Stimulated activated memory B cell treated with anti-CD40 and anti-IgM and Interleukin-4, amounts not matched to agents 10 μg/mL and 1 μg/mL and 100 μg/mL, for 72 hours (primary cell): Measurements from ENCODE around the gene SLC66A3.

Experiments used
- ATAC-seq: fragments of 150-1000 bp; cut with Tn5 transposase; 2 replicates; pipeline ENCODE4 v1.10.0; 2021
- H3K27ac Mint-ChIP-seq: one replicate; pipeline ENCODE4 v1.8.0; 2022; ENCODE audit warnings: mild to moderate bottlenecking, mixed read lengths
- H3K27me3 Mint-ChIP-seq: one replicate; pipeline ENCODE4 v1.8.0; 2022; ENCODE audit warnings: mixed read lengths
- H3K36me3 Mint-ChIP-seq: one replicate; pipeline ENCODE4 v1.8.0; 2022; ENCODE audit warnings: mixed read lengths
- H3K4me1 Mint-ChIP-seq: one replicate; pipeline ENCODE4 v1.8.0; 2022; ENCODE audit warnings: mixed read lengths
- H3K4me3 Mint-ChIP-seq: one replicate; pipeline ENCODE4 v1.8.0; 2022; ENCODE audit warnings: mild to moderate bottlenecking, moderate library complexity, mixed read lengths
- H3K9me3 Mint-ChIP-seq: one replicate; pipeline ENCODE4 v1.8.0; 2022; ENCODE audit warnings: mixed read lengths

The SLC66A3 gene

DNA sequence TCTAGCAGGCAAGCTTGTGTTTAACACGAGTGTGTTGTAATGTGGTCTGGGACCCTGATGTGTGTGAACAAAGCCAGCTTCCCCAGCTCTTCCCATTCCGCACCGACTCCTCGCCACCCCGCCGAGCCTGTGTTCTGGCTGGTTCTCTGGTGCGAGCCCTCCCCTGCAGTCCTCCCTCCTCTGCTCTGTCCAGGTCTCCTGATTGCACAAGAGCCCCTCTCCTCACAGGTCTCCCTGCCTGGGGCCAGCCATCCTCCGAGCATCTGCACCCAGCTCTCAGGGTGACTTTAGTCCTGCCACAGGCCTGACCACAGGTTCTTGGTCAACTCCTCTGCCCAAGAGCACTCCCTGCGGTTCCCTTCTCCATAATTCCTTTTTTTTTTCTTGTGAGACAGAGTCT, 13.2 kb downstream of the SLC66A3 start:
- ATAC-seq, result no peak
- H3K4me3 Mint-ChIP-seq, result no peak overlapping the region
- no peak overlapping the region for H3K27ac Mint-ChIP-seq
- H3K36me3 Mint-ChIP-seq, result peaks cover 6% of the 10 kb centered on the region
- no peaks in the 10 kb centered on the region for H3K4me1 Mint-ChIP-seq
- no peaks in the 10 kb centered on the region for H3K9me3 Mint-ChIP-seq
- H3K27me3 Mint-ChIP-seq, result no peaks in the 10 kb centered on the region

DNA sequence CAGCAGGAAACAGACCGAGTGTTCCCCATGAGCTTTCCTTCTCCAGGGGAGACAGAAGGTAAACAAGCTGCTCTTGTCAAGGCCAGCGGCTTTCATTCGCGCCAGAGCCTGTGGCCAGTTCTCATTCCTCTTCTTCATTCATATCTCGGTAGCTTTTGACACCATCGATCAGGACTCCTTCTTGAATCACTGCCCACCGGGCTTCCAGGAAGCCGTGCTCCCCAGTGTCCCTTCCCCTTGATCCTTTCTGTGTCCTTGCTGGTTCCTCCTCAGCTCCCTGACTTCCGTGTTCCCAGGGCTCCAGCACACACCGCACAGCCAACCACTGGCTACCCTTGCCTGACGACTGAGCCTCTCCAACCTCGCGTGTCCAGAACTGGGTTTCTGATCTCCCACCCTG, 14.1 kb downstream of the SLC66A3 start:
- Mint-ChIP-seq H3K27me3 (no peaks in the 10 kb centered on the region), H3K27ac (no peak overlapping the region), H3K9me3 (no peaks in the 10 kb centered on the region), H3K4me1 (no peaks in the 10 kb centered on the region), H3K4me3 (no peak overlapping the region), H3K36me3 (no peaks in the 10 kb centered on the region)
- no peak for ATAC-seq

DNA sequence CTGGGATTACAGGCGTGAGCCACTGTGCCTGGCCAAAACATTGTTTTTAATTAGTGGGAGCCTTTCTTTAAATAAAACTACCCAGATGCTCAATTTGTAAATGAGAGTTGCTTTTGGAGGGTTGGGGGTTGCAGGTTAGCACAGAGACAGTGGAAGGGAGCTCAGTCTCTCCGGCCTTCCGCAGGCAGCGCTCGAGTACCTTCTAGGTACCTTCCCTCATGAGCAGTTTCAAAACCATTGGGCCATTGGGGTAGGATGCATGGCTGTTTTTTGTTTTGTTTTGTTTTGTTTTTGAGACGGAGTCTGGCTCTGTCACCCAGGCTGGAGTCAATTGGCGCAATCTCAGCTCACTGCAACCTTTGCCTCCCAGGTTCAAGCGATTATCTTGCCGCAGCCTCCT, 19.0 kb downstream of the SLC66A3 start:
- no peak for ATAC-seq
- no peak overlapping the region for H3K4me3 Mint-ChIP-seq
- no peak overlapping the region for H3K27ac Mint-ChIP-seq
- no peaks in the 10 kb centered on the region for H3K9me3 Mint-ChIP-seq
- no peaks in the 10 kb centered on the region for H3K27me3 Mint-ChIP-seq
- peaks cover 5% of the 10 kb centered on the region for H3K36me3 Mint-ChIP-seq
- H3K4me1 Mint-ChIP-seq, result peaks cover 6% of the 10 kb centered on the region

DNA sequence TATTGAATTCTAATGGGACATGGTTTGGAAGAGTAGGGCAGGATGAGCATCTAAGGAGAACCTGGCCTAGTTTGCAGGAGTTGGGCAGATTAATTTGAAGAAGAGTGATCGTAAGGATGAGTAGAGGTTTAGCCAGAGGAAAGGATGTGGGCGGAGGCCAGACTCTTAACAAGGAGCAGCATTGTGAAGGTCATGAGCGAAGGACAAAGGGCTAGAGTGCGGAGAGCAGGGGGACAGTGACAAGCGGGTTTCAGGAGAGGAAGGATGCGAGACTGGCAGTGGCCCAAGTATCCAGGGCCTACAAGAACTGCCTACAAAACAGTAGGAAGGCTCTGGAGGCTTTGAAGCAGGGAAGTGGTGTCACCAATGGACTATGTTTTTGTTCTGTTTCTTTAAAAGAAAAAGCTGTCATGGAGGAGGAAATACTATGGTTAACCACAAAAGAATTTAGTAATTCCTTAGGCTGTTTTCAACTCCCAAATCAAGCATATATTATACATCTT, 20.1 kb downstream of the SLC66A3 start:
- Mint-ChIP-seq H3K27ac (no peak overlapping the region), H3K4me1 (peaks cover 6% of the 10 kb centered on the region), H3K4me3 (no peak overlapping the region), H3K36me3 (peaks cover 5% of the 10 kb centered on the region), H3K27me3 (no peaks in the 10 kb centered on the region), H3K9me3 (no peaks in the 10 kb centered on the region)
- ATAC-seq, result no peak

DNA sequence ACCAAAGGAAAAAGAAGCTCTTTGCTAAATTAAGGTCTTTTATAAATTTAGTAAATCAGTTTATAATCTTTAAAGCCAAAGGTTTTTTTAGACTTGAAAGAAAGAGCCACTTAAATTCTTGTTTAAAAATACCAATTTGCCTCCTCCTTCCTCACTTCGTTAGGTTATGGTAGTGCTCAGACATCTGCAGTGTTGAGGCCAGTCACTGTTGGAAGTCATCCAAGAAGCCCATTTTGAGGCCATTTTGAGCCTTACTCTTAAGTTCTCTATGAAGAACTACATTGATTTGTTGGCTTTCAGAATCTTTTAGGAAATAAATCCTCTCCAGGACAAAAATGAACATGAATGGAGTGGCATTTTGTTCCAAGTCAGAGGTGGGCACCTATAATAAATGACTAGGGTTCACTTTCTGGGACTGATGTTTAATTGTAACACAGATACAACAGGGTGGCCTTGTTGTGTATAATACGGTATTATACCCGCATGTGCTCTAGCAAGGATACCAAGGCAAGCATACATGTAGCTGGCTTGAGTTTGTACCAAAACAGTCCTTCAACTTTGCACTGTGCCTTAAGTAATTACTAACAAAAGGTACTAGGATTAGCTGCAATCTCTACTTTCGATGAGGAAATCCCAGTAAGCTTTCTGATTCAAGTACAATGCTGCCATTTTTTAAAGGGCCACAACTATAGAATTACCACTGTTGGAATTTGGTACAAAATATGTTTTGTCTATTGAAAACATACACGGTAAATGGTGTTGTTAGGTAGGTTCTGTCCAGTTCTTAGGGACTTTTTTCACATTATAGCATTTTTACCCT, 22.8 kb downstream of the SLC66A3 start:
- Mint-ChIP-seq H3K27ac (no peak overlapping the region), H3K36me3 (peaks cover 5% of the 10 kb centered on the region), H3K4me1 (peaks cover 6% of the 10 kb centered on the region), H3K9me3 (no peaks in the 10 kb centered on the region), H3K4me3 (no peak overlapping the region), H3K27me3 (no peaks in the 10 kb centered on the region)
- ATAC-seq, result no peak

DNA sequence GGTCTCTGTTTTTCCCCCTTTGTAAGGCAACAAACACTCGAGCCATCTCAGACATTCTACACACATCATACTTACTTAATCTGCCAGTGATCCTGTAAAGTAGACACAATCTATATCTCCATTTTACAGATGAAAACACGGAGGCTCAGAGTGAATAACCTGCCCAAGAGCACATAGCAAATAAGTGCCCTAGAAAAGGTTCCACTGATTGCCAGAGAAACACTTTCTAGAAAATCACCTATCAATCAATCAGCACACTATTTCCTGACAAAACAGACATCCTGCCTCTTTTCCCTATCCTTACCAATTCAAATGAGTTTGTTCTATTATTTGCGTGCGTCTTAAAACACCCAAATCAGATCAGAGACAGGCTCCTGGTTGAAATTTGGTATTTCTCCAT, 23.9 kb downstream of the SLC66A3 start:
- ATAC-seq, result no peak
- no peaks in the 10 kb centered on the region for H3K27me3 Mint-ChIP-seq
- no peaks in the 10 kb centered on the region for H3K9me3 Mint-ChIP-seq
- no peak overlapping the region for H3K4me3 Mint-ChIP-seq
- H3K36me3 Mint-ChIP-seq, result peaks cover 5% of the 10 kb centered on the region
- peaks cover 6% of the 10 kb centered on the region for H3K4me1 Mint-ChIP-seq
- no peak overlapping the region for H3K27ac Mint-ChIP-seq

DNA sequence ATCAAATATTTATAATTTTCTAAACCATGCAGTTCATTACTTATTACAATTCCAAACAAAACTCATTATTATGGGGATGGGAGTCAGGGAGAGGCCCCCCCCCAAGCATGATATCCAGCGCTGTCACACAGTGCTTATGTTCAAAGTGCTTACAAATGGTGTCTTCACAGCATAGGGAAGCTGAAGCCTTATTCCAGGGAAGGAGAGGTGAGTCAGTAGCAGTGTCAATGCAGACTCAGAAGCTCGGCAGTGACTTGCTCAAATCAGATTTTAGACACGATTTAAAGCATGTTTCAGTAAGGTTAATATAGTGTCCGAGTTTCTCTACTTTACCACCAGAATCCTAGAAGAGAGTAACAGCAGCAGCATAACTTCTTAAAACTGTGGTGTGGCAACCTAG, 24.6 kb downstream of the SLC66A3 start:
- H3K9me3 Mint-ChIP-seq, result no peaks in the 10 kb centered on the region
- H3K4me3 Mint-ChIP-seq, result no peak overlapping the region
- H3K27ac Mint-ChIP-seq, result no peak overlapping the region
- ATAC-seq, result no peak
- H3K4me1 Mint-ChIP-seq, result peaks cover 6% of the 10 kb centered on the region
- H3K36me3 Mint-ChIP-seq, result peaks cover 9% of the 10 kb centered on the region
- no peaks in the 10 kb centered on the region for H3K27me3 Mint-ChIP-seq

DNA sequence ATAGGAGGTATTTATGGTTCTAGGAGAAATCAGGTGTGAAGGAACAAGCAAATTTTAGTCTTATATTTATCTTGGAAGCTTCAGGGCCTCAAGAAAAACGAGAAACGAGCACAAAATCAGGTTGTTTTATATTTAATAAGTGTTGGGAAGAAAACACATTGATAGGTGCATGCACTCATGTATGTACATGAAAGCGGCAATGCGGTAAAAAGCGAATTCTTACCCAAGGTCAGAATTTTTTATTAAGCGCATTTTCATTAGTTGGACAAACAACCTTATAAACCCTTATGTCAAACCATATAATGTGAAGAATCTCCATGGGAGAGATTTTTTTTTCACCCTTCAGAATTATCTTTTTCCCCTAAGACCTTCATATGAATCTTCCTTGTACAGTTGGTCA, 25.4 kb downstream of the SLC66A3 start:
- no peak overlapping the region for H3K27ac Mint-ChIP-seq
- no peak overlapping the region for H3K4me3 Mint-ChIP-seq
- ATAC-seq, result no peak
- H3K27me3 Mint-ChIP-seq, result no peaks in the 10 kb centered on the region
- no peaks in the 10 kb centered on the region for H3K9me3 Mint-ChIP-seq
- no peaks in the 10 kb centered on the region for H3K4me1 Mint-ChIP-seq
- H3K36me3 Mint-ChIP-seq, result peaks cover 9% of the 10 kb centered on the region

DNA sequence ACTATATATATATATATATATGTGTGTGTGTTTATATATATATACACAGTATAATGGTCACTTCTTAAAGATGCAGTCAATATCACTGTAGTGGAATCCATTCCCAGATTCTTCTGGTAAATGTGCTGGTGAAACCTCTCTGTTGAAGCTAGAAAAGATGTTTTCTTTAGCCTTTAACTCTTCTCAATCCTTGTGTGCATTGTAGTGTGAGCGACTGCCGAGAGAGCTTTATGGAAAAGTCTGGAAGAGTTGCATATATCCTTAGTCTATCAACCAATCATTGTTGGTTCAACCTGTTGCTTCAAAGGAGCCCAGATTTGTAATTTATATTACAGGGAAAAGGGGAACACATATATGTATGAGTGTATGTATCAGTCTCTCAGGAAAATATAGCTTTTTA, 27.7 kb downstream of the SLC66A3 start:
- Mint-ChIP-seq H3K36me3 (peaks cover 22% of the 10 kb centered on the region), H3K9me3 (no peaks in the 10 kb centered on the region), H3K27me3 (no peaks in the 10 kb centered on the region), H3K4me3 (no peak overlapping the region), H3K4me1 (no peaks in the 10 kb centered on the region), H3K27ac (no peak overlapping the region)
- ATAC-seq, result no peak

DNA sequence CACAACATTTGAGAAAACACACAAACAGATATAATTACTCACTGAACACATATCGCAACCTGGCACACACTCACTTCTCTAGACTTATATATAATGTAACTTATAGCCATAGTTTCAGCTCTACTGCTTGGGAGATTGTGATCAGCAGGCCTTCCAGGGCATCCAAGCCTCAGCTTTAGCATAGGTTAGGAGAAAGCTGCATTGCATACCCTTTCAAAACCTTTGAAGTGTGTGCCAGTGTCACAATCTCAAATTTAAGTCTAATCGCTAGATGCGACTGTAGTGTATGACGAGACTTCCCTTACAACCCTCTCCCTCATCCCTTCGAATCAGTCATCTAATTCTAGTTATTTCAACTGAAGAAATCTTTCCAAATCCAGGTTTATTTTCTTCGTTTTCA, 30.9 kb downstream of the SLC66A3 start:
- ATAC-seq, result no peak
- H3K4me1 Mint-ChIP-seq, result no peaks in the 10 kb centered on the region
- H3K4me3 Mint-ChIP-seq, result no peak overlapping the region
- H3K9me3 Mint-ChIP-seq, result no peaks in the 10 kb centered on the region
- H3K27ac Mint-ChIP-seq, result no peak overlapping the region
- H3K27me3 Mint-ChIP-seq, result no peaks in the 10 kb centered on the region
- H3K36me3 Mint-ChIP-seq, result peaks cover 34% of the 10 kb centered on the region

DNA sequence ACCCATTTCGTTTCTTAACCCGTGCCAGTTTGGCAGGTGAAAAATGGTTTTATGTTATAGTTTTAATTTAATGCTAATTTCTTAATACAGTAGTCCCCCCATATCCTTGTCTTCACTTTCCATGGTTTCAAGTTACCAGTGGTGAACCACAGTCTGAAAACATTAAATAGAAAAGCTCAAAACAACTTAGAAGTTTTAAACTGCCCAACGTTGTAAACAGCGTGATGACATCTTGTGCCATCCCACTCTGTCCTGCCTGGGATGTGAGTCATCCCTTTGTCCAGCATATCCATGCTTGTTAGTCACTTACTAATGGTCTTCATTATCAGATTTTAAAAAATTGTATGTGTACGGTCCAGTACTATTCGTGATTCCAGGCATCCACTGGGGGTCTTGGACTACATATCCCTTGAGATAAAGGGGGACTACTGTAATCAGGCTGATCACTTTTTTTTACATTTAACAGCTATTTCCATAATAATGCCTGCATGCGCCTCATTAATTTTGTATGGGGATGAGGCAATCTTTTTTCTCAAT, 31.9 kb downstream of the SLC66A3 start:
- no peaks in the 10 kb centered on the region for H3K27me3 Mint-ChIP-seq
- no peaks in the 10 kb centered on the region for H3K9me3 Mint-ChIP-seq
- H3K36me3 Mint-ChIP-seq, result peaks cover 34% of the 10 kb centered on the region
- H3K27ac Mint-ChIP-seq, result no peak overlapping the region
- H3K4me1 Mint-ChIP-seq, result no peaks in the 10 kb centered on the region
- no peak for ATAC-seq
- no peak overlapping the region for H3K4me3 Mint-ChIP-seq

DNA sequence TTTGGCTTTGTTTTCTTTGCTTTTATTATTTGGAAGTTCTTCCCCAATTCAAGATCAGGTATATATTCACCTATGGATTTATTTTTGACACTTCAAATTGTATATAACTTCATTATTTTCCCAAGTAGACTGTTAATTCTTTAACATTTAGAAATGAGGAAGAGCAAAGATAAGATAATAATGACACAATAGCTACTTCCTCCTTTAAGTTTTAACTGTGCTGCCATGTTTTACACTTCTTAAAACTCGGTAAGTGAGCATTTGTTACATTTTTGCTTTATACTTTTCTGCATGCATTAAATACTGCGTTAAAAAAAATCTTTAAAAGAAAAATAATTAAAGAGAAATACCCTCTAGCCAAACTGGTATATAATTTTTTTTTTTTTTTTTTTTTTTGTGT, 32.5 kb downstream of the SLC66A3 start:
- Mint-ChIP-seq H3K4me3 (no peak overlapping the region), H3K36me3 (peaks cover 36% of the 10 kb centered on the region), H3K9me3 (no peaks in the 10 kb centered on the region), H3K4me1 (no peaks in the 10 kb centered on the region), H3K27me3 (no peaks in the 10 kb centered on the region), H3K27ac (no peak overlapping the region)
- ATAC-seq, result no peak

DNA sequence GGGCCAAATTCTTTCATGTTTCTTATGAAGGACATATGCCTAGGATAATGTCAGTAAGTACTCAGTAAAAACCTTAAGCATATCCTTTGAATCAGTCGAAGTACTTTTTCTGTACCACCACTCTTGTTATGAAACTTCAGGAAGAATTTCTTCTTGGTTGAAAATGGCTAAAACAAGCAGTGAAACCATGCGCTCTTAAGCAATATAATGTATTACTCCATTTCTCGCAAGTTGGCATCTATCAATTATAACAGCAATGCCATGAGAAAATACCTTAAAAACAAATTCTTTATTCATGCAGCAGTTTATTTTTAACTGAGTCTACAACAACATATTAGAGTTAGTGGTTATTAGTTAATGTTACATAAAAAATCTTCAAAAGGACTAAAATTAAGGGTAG, 41.0 kb downstream of the SLC66A3 start:
- H3K27ac Mint-ChIP-seq, result no peak overlapping the region
- no peaks in the 10 kb centered on the region for H3K4me1 Mint-ChIP-seq
- no peak for ATAC-seq
- H3K9me3 Mint-ChIP-seq, result no peaks in the 10 kb centered on the region
- H3K36me3 Mint-ChIP-seq, result peaks cover 45% of the 10 kb centered on the region
- H3K4me3 Mint-ChIP-seq, result no peak overlapping the region
- H3K27me3 Mint-ChIP-seq, result no peaks in the 10 kb centered on the region

DNA sequence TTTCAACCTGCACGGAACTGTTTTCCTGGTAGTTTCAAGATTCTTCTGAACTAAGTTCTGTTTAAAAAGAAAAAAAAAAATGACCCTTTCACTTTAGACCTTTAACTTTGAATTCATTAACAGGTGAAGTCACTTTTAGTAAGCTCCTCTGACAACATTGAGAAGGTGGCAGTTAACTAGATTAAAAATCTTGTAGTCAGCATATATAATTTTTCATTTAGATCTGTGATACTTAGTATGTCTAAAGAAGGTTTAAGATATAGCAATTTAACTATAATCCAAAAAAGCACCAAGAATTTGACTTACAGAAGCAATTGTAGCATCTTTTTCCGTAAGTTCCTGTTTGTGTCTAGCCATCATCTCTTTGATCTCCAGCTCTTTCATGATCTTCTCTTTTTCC, 45.4 kb downstream of the SLC66A3 start:
- Mint-ChIP-seq H3K36me3 (peaks cover 40% of the 10 kb centered on the region), H3K4me1 (peaks cover 10% of the 10 kb centered on the region), H3K27me3 (no peaks in the 10 kb centered on the region), H3K4me3 (no peak overlapping the region), H3K9me3 (no peaks in the 10 kb centered on the region), H3K27ac (no peak overlapping the region)
- ATAC-seq, result no peak

DNA sequence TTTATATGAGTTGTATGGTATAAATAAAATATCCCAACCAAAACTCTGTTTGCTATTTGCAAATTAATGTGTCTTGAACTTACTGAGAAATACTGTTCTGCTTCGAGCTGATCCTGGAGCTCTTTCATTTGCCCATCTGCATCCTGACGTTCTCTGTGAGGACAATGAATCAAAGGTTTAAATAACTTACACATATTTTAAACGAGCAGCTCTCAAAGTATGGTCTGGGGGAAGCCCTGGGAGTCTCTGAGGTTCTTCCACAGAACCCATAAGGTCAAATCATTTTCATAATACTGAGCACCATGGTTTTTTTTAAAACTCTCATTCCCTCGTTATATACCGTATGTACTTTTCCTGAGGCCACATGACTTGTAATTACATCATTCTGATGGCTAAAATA, 46.7 kb downstream of the SLC66A3 start:
- Mint-ChIP-seq H3K9me3 (no peaks in the 10 kb centered on the region), H3K4me1 (peaks cover 10% of the 10 kb centered on the region), H3K36me3 (peaks cover 38% of the 10 kb centered on the region), H3K27me3 (no peaks in the 10 kb centered on the region), H3K27ac (no peak overlapping the region), H3K4me3 (no peak overlapping the region)
- ATAC-seq, result no peak

DNA sequence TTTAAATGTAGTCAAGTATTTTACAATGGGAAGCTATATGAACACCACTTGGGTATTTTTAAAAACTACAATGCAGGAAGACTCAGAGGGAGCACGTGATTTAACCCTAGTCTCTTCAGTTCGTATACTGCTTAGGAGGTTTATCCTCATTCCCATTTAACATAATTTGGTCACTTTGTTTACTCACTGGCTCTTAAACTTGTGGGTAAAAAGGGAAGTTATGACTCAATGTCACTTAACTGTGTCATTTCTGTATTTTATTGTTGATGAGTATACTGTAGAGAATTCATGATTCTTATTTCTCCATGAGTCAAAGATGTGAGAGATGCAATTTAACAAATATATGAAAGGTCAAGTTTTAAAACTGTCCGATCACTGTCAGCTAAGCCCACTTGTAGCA, 48.2 kb downstream of the SLC66A3 start:
- H3K9me3 Mint-ChIP-seq, result no peaks in the 10 kb centered on the region
- H3K36me3 Mint-ChIP-seq, result peaks cover 38% of the 10 kb centered on the region
- H3K27me3 Mint-ChIP-seq, result no peaks in the 10 kb centered on the region
- H3K27ac Mint-ChIP-seq, result peak overlapping the region; percentile 27
- H3K4me3 Mint-ChIP-seq, result no peak overlapping the region
- peaks cover 10% of the 10 kb centered on the region for H3K4me1 Mint-ChIP-seq
- ATAC-seq, result peak; percentile 48
